Right lobe of liver (tissue), 4 donors: ENCODE data around the gene ZSCAN30.

ENCODE experiments used
- CTCF ChIP-seq, 4 donors: fragments of 200-600 bp in 3 of 4; fragments of 450-650 bp in 1 of 4; IDR thresholded peaks; one replicate each; pipeline versions ENCODE4 v1.5.1 to v1.8.0; 2016 to 2022; ENCODE audit warnings: antibody characterized with exemption in 4 of 4, mild to moderate bottlenecking in 2 of 4
- POLR2A ChIP-seq: fragments of 450-650 bp; IDR thresholded peaks from one replicate; pipeline ENCODE4 v1.6.1; 2017; ENCODE audit warnings: antibody characterized with exemption, mild to moderate bottlenecking
- donor health status: DM: no; HTN: no; CAD: no.
- donor health status: DM: no; HTN: no; CAD: no.
- donor health status: DM: no; HTN: yes; CAD: no.

DNA sequence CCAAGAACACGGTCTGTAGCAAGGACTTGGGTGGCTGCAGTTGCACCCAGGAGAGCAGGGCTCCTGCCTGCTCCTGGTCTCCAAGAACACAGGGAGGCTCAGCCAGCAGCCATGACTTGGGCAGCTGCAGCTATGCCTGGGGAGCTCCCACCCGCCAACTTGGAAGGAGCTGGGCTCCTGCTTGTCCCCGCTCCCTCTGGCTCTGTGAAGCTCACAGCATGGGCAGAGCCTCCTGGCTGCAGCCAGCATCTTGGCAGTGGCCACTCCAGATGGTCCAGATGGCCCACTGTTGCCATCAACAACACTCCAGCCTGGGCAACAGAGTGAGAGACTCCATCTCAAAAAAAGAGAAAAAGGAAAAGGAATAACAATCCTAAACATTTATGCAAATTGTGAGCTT, 5.2 kb downstream of the ZSCAN30 start:
- TF ChIP-seq CTCF (IDR thresholded peaks at IDR 0.05) = no peak
- no peak for TF ChIP-seq POLR2A
